Suprapubic skin (tissue), 4 donors: ENCODE data around the gene INHBC. TPM values are rescaled to one million over a fixed set of nuclear protein-coding genes. Genes with fewer than 3 reads are reported as not detected.

Experiments
- DNase-seq, 2 donors: peaks; one replicate each; pipeline ENCODE4 v3.0.0-alpha.2; 2019; ENCODE audit warnings: low spot score in 2 of 2
- H3K27ac ChIP-seq: fragments of 200-600 bp; sonication (generic); one replicate; pipeline ENCODE4 v1.5.1; 2019
- H3K27me3 ChIP-seq: fragments of 200-600 bp; sonication (generic); one replicate; pipeline ENCODE4 v1.5.1; 2019
- H3K36me3 ChIP-seq: fragments of 200-600 bp; sonication (generic); one replicate; pipeline ENCODE4 v1.5.1; 2019
- H3K4me1 ChIP-seq: fragments of 200-600 bp; sonication (generic); one replicate; pipeline ENCODE4 v1.5.1; 2019
- H3K4me3 ChIP-seq: fragments of 200-600 bp; sonication (generic); one replicate; pipeline ENCODE4 v1.5.1; 2019; ENCODE audit warnings: mild to moderate bottlenecking
- H3K9me3 ChIP-seq: fragments of 200-600 bp; sonication (generic); one replicate; pipeline ENCODE4 v1.5.1; 2019
- EP300 ChIP-seq: sonication (generic); formaldehyde crosslinking; IDR thresholded peaks from one replicate; pipeline ENCODE4 v1.6.1; 2017; ENCODE audit warnings: antibody characterized with exemption
- POLR2A ChIP-seq, 2 donors: fragments of 450-650 bp; IDR thresholded peaks; one replicate each; pipeline ENCODE4 v1.6.1; 2017; ENCODE audit warnings: antibody characterized with exemption in 2 of 2, mild to moderate bottlenecking in 2 of 2, moderate library complexity in 2 of 2
- POLR2AphosphoS5 ChIP-seq, 3 donors: sonication (generic); formaldehyde crosslinking; IDR thresholded peaks; one replicate each; pipeline ENCODE4 v1.6.1; 2017; ENCODE audit warnings: antibody characterized with exemption in 3 of 3
- WGBS: methylation state at CpG from one replicate; pipeline ENCODE4 v1.1.5; 2018; 5-methylcytosine and 5-hydroxymethylcytosine counted together
- total RNA-seq, 4 donors: library from RNA; depleted of rRNA; stranded (reverse); fragments of >200 nt; gene quantifications; one replicate each; pipeline ENCODE4 v1.1.0, GENCODE V29; 2016
- TF ChIP-seq, protein P1 (sequence below), 2 donors: fragments of 200-600 bp in 1 of 2; fragments of 450-650 bp in 1 of 2; sonication (generic) in 1 of 2; IDR thresholded peaks; one replicate each; pipeline ENCODE4 v1.5.1; 2016 to 2019; ENCODE audit warnings: antibody characterized with exemption in 2 of 2, mild to moderate bottlenecking in 1 of 2, moderate library complexity in 1 of 2

Gene INHBC, protein sequence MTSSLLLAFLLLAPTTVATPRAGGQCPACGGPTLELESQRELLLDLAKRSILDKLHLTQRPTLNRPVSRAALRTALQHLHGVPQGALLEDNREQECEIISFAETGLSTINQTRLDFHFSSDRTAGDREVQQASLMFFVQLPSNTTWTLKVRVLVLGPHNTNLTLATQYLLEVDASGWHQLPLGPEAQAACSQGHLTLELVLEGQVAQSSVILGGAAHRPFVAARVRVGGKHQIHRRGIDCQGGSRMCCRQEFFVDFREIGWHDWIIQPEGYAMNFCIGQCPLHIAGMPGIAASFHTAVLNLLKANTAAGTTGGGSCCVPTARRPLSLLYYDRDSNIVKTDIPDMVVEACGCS
- total RNA-seq = not detected

DNA sequence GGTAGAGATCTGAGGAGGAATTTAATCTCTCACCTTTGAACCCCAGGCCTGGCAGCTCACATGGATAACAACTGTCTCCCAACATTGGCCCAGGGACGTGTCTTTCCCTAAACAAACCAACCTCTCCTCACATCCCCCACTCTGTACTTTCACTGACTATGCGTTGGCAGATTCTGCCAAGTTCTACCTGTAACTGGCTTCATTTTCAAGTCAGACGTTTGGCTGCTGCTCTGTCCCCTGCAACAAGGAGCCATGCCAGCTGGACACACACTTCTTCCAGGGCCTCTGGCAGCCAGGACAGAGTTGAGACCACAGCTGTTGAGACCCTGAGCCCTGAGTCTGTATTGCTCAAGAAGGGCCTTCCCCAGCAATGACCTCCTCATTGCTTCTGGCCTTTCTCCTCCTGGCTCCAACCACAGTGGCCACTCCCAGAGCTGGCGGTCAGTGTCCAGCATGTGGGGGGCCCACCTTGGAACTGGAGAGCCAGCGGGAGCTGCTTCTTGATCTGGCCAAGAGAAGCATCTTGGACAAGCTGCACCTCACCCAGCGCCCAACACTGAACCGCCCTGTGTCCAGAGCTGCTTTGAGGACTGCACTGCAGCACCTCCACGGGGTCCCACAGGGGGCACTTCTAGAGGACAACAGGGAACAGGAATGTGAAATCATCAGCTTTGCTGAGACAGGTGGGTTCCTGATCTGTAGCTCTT, at the start of gene INHBC:
Gene INHBC (plus strand): TSS at position 268 of the 707 bp plus-strand sequence. CDS start 103 bp downstream, at position 371.
- Histone ChIP-seq H3K27ac (no peak within 1 kb of the TSS), H3K4me1 (peaks cover 6% of the 10 kb centered on the region), H3K4me3 (no peak within 1 kb of the TSS), H3K27me3 (no peaks in the 10 kb centered on the region), H3K9me3 (no peaks in the 10 kb centered on the region), H3K36me3 (no peaks in the 10 kb centered on the region)
- TF ChIP-seq EP300 (no peak), POLR2A (IDR thresholded peaks at IDR 0.05) (no peak), POLR2AphosphoS5 (IDR thresholded peaks at IDR 0.05) (no peak)
- TF ChIP-seq, protein P1, sequence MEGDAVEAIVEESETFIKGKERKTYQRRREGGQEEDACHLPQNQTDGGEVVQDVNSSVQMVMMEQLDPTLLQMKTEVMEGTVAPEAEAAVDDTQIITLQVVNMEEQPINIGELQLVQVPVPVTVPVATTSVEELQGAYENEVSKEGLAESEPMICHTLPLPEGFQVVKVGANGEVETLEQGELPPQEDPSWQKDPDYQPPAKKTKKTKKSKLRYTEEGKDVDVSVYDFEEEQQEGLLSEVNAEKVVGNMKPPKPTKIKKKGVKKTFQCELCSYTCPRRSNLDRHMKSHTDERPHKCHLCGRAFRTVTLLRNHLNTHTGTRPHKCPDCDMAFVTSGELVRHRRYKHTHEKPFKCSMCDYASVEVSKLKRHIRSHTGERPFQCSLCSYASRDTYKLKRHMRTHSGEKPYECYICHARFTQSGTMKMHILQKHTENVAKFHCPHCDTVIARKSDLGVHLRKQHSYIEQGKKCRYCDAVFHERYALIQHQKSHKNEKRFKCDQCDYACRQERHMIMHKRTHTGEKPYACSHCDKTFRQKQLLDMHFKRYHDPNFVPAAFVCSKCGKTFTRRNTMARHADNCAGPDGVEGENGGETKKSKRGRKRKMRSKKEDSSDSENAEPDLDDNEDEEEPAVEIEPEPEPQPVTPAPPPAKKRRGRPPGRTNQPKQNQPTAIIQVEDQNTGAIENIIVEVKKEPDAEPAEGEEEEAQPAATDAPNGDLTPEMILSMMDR (IDR thresholded peaks at IDR 0.05) = no peak
- WGBS = 70% methylated on average over 4 of the region's 8 CpGs
- DNase-seq = no peak

DNA sequence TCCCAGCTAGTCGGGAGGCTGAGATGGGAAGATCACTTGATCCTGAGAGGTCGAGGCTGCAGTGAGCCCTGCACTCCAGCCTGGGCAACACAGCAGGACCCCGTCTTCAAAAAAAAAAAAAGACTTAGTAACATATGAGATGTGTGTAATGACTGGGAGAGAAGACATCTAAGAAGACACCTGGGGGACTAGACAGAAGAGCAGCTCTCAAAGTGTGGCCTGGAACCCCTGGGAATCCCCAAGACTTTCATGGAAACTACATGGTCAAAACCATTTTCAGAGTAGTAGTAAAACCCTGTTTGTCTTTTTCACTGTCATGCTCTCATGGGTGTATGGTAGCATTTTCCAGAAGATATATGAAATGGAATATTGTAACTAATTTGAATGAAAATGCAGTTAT, 49.0 kb upstream of the INHBC start:
- Histone ChIP-seq H3K36me3 (peaks cover 15% of the 10 kb centered on the region), H3K9me3 (no peaks in the 10 kb centered on the region), H3K27me3 (no peaks in the 10 kb centered on the region), H3K4me3 (no peak overlapping the region), H3K27ac (no peak overlapping the region), H3K4me1 (no peaks in the 10 kb centered on the region)
- WGBS = 94% methylated on average over 3 of the region's 3 CpGs
- DNase-seq = no peak
- TF ChIP-seq POLR2AphosphoS5 (IDR thresholded peaks at IDR 0.05) = no peak
- TF ChIP-seq, protein P1 (IDR thresholded peaks at IDR 0.05) = no peak

DNA sequence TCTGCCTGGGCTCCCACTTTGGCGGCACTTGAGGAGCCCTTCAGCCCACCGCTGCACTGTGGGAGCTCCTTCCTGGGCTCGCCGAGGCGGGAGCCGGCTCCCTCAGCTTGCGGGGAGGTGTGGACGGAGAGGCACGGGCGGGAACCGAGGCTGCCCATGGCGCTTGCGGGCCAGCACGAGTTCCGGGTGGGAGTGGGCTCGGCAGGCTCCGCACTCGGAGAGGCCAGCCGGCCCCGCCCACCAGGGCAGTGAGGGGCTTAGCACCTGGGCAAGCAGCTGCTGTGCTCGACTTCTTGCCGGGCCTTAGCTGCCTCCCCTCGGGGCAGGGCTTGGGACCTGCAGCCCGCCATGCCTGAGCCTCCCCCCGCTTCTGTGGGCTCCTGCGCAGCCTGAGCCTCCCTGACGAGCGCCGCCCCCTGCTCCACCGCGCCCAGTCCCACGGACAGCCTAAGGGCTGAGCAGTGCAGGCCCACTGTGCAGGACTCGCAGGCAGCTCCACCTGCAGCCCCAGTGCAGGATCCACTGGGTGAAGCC, 48.3 kb upstream of the INHBC start:
- Histone ChIP-seq H3K27me3 (no peaks in the 10 kb centered on the region), H3K36me3 (peaks cover 15% of the 10 kb centered on the region), H3K4me1 (no peaks in the 10 kb centered on the region), H3K4me3 (no peak overlapping the region), H3K27ac (no peak overlapping the region), H3K9me3 (no peaks in the 10 kb centered on the region)
- DNase-seq = no peak
- TF ChIP-seq POLR2A (IDR thresholded peaks at IDR 0.05) (no peak), EP300 (no peak), POLR2AphosphoS5 (IDR thresholded peaks at IDR 0.05) (no peak)
- TF ChIP-seq, protein P1 (IDR thresholded peaks at IDR 0.05) = no peak
- WGBS = 100% methylated on average over 11 of the region's 33 CpGs

DNA sequence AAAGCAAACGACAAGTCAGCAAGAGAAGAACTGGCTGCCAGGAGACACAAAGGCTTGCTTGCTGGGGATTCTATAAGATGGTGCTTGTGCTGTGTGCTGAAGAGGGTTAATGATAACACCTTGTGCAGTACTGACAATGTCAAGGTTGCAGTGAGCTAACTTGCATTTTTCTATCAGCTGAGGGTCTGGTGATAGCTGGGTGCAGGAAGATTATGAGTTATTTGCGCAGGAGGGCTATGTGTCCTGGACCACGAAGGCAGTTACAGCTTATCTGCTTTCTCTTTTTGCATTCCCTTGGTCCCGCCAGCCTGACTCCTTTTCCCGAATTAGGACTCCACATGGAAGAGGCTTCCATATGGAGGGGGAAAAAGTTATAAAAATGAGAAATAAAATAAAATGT, 46.2 kb upstream of the INHBC start:
- no peak for DNase-seq
- peaks cover 23% of the 10 kb centered on the region for H3K36me3 ChIP-seq
- WGBS = 93% methylated on average over 5 of the region's 5 CpGs
- H3K4me3 ChIP-seq = no peak overlapping the region
- H3K4me1 ChIP-seq = no peaks in the 10 kb centered on the region
- H3K27ac ChIP-seq = no peak overlapping the region
- no peaks in the 10 kb centered on the region for H3K27me3 ChIP-seq
- no peak for TF ChIP-seq EP300
- no peaks in the 10 kb centered on the region for H3K9me3 ChIP-seq

DNA sequence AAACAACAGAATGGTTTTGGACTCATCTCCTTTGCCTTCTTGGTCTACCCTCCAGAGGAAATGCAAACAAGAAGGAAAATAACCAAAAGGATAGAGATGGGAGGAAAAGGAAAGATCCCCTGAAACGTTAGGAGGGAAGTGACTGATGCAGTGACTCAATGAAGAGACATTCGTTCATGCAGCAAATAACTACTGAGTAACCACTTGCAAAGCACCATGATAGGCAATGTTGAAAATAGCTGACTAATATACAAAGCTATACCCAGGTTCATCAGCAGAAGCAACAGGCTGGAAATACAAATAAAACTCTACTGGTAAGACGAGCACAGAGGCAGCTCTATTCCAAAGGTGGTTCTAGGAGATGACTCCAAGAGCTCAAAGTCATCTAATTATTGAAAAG, 45.6 kb upstream of the INHBC start:
- peaks cover 26% of the 10 kb centered on the region for H3K36me3 ChIP-seq

More for the DNA sequence above, 45.6 kb upstream of the INHBC start:
- Histone ChIP-seq H3K27me3 (no peaks in the 10 kb centered on the region), H3K4me1 (no peaks in the 10 kb centered on the region), H3K9me3 (no peaks in the 10 kb centered on the region), H3K27ac (no peak overlapping the region), H3K4me3 (no peak overlapping the region)
- TF ChIP-seq EP300 (no peak), POLR2AphosphoS5 (IDR thresholded peaks at IDR 0.05) (no peak), POLR2A (IDR thresholded peaks at IDR 0.05) (no peak)
- TF ChIP-seq, protein P1 (IDR thresholded peaks at IDR 0.05) = no peak
- WGBS = 37% methylated on average over 3 of the region's 3 CpGs
- DNase-seq = no peak
